PC-9 (cell line): ENCODE results near the gene HSPA4. TPM values are rescaled to one million over a fixed set of nuclear protein-coding genes. Genes with fewer than 3 reads are reported as not detected.

Experiments used
- BruUV-seq: library from RNA; stranded (reverse); fragments of 400-500 nt; replicated peaks from 2 replicates; lab custom pipeline; 2021; lab: Mats Ljungman, UMichigan
- CTCF ChIA-PET: fragments of 300-600 bp; sonication (Branson Sonifier 250); formaldehyde crosslinking; loops from one replicate; lab custom pipeline; 2022; ENCODE audit warnings: antibody characterized with exemption; lab: Charles Lee
- POLR2A ChIA-PET: fragments of 300-600 bp; sonication (Branson Sonifier 250); formaldehyde crosslinking; loops from one replicate; lab custom pipeline; 2022; ENCODE audit warnings: antibody characterized with exemption; ENCODE audit not compliant: unreplicated experiment; lab: Charles Lee
- DNase-seq, 2 experiments: peaks; one replicate each; pipeline versions ENCODE4 v3.0.0 to v3.0.0-alpha.2; 2015 to 2022; ENCODE audit warnings: mixed read lengths in 1 of 2
- H2AFZ ChIP-seq: fragments of 200-600 bp; sonication (generic); 2 replicates; pipeline ENCODE4 v1.8.1; 2017; ENCODE audit warnings: antibody characterized with exemption
- H3F3A ChIP-seq: fragments of 200-600 bp; sonication (generic); 2 replicates; pipeline ENCODE4 v1.8.1; 2017; ENCODE audit warnings: antibody characterized with exemption, mild to moderate bottlenecking, low read depth; ENCODE audit not compliant: insufficient read depth
- H3K27ac ChIP-seq: fragments of 200-600 bp; sonication (generic); 2 replicates; pipeline ENCODE4 v1.6.1; 2016; ENCODE audit warnings: mixed run types
- H3K27me3 ChIP-seq: fragments of 200-600 bp; sonication (generic); 2 replicates; pipeline ENCODE4 v1.6.1; 2016; ENCODE audit warnings: low read depth, mixed run types; ENCODE audit not compliant: insufficient read depth
- H3K36me3 ChIP-seq: fragments of 200-600 bp; sonication (generic); 2 replicates; pipeline ENCODE4 v1.6.1; 2016; ENCODE audit warnings: low read depth, mixed run types
- H3K4me1 ChIP-seq: fragments of 200-600 bp; sonication (generic); replicated peaks from 2 replicates; pipeline ENCODE4 v1.6.1; 2016; ENCODE audit warnings: mixed run types; ENCODE audit not compliant: insufficient read depth
- H3K4me2 ChIP-seq: fragments of 200-600 bp; sonication (generic); 2 replicates; pipeline ENCODE4 v1.6.1; 2017; ENCODE audit warnings: mixed run types
- H3K4me3 ChIP-seq: fragments of 200-600 bp; sonication (generic); 2 replicates; pipeline ENCODE4 v1.6.1; 2016; ENCODE audit warnings: mixed run types
- H3K79me2 ChIP-seq: fragments of 200-600 bp; sonication (generic); 2 replicates; pipeline ENCODE4 v1.6.1; 2017; ENCODE audit warnings: low read depth, mixed run types
- H3K9me2 ChIP-seq: fragments of 200-600 bp; sonication (generic); 2 replicates; pipeline ENCODE4 v1.8.1; 2017; ENCODE audit warnings: mild to moderate bottlenecking; ENCODE audit not compliant: insufficient read depth
- H3K9me3 ChIP-seq: fragments of 200-600 bp; sonication (generic); 2 replicates; pipeline ENCODE4 v1.8.1; 2016; ENCODE audit warnings: low read depth; ENCODE audit not compliant: insufficient read depth
- H4K20me1 ChIP-seq: fragments of 200-600 bp; sonication (generic); 2 replicates; pipeline ENCODE4 v1.8.1; 2017; ENCODE audit not compliant: insufficient read depth
- CTCF ChIP-seq: fragments of 200-600 bp; sonication (generic); conservative IDR thresholded peaks from 2 replicates; pipeline ENCODE4 v1.6.1; 2017; ENCODE audit warnings: mixed run types, antibody characterized with exemption, mild to moderate bottlenecking, moderate library complexity
- EZH2 ChIP-seq: fragments of 200-600 bp; sonication (generic); IDR thresholded peaks from 2 replicates; pipeline ENCODE4 v1.8.0; 2017; ENCODE audit warnings: antibody characterized with exemption, low read depth
- intact Hi-C: fragments of 100-400 bp; cut with micrococcal nuclease; formaldehyde crosslinking; loops from one replicate; pipeline ENCODE4 v1.10.0; 2022; ENCODE audit not compliant: unreplicated experiment
- total RNA-seq: library from RNA; stranded (reverse); gene quantifications from 2 replicates; pipeline ENCODE4 v1.2.3, GENCODE V29; 2021

The HSPA4 gene
- total RNA-seq, 1 experiment from 2014 or later, result 140 TPM

GRCh38 chr5:133114933-133115310 is 63.1 kb downstream of the HSPA4 start:
- Histone ChIP-seq H3F3A (peaks cover 4% of the 10 kb centered on the region; the same call in 1 of the 2 replicates), H3K4me2 (no peak overlapping the region), H3K9me2 (no peaks in the 10 kb centered on the region), H3K79me2 (no peaks in the 10 kb centered on the region), H3K27ac (no peak overlapping the region), H3K36me3 (no peaks in the 10 kb centered on the region), H3K9me3 (no peaks in the 10 kb centered on the region), H3K4me1 (peaks cover 6% of the 10 kb centered on the region; the same call in 1 of the 2 replicates), H2AFZ (no peak overlapping the region), H3K4me3 (no peak overlapping the region), H4K20me1 (no peaks in the 10 kb centered on the region), H3K27me3 (no peaks in the 10 kb centered on the region)
- CTCF ChIA-PET, result no interaction called here
- no TSS peak for BruUV-seq
- no peak for DNase-seq
- TF ChIP-seq EZH2, result no peak
- POLR2A ChIA-PET, result no interaction called here
- intact Hi-C loops, result loop anchor here (5.0 kb wide), 3 partner anchors 132 to 1027 kb away; no protein-coding TSS in a partner anchor

GRCh38 chr5:133116601-133117000 is 64.8 kb downstream of the HSPA4 start:
- no peak for TF ChIP-seq EZH2
- no peak for TF ChIP-seq CTCF
- DNase-seq, result no peak
- no peaks in the 10 kb centered on the region for H3K9me3 ChIP-seq
- H3K36me3 ChIP-seq, result no peaks in the 10 kb centered on the region
- no TSS peak for BruUV-seq
- peaks cover 6% of the 10 kb centered on the region; the same call in 1 of the 2 replicates for H3K4me1 ChIP-seq
- no peaks in the 10 kb centered on the region for H4K20me1 ChIP-seq
- H3K4me3 ChIP-seq, result no peak overlapping the region
- no peak overlapping the region for H3K27ac ChIP-seq
- no peaks in the 10 kb centered on the region for H3K27me3 ChIP-seq
- no peaks in the 10 kb centered on the region for H3K79me2 ChIP-seq
- H3K4me2 ChIP-seq, result no peak overlapping the region
- ChIA-PET CTCF (no interaction called here), POLR2A (no interaction called here)
- no peak overlapping the region for H2AFZ ChIP-seq
- intact Hi-C loops, result no loop called here
- no peaks in the 10 kb centered on the region for H3F3A ChIP-seq
- H3K9me2 ChIP-seq, result no peaks in the 10 kb centered on the region

GRCh38 chr5:133117166-133117911 is 65.5 kb downstream of the HSPA4 start:
- H3F3A ChIP-seq, result no peaks in the 10 kb centered on the region
- H3K36me3 ChIP-seq, result no peaks in the 10 kb centered on the region
- no peaks in the 10 kb centered on the region for H3K79me2 ChIP-seq
- H4K20me1 ChIP-seq, result no peaks in the 10 kb centered on the region
- no peak overlapping the region for H3K4me2 ChIP-seq
- DNase-seq, result no peak
- H3K9me3 ChIP-seq, result no peaks in the 10 kb centered on the region
- H3K27me3 ChIP-seq, result no peaks in the 10 kb centered on the region
- H3K4me1 ChIP-seq, result peaks cover 6% of the 10 kb centered on the region; the same call in 1 of the 2 replicates
- CTCF ChIA-PET, result no interaction called here
- no peaks in the 10 kb centered on the region for H3K9me2 ChIP-seq
- no peak overlapping the region for H3K4me3 ChIP-seq
- intact Hi-C loops, result no loop called here
- no peak for TF ChIP-seq CTCF
- no peak for TF ChIP-seq EZH2
- H3K27ac ChIP-seq, result no peak overlapping the region
- POLR2A ChIA-PET, result no interaction called here
- no TSS peak for BruUV-seq
- no peak overlapping the region for H2AFZ ChIP-seq
